Measurements from ENCODE around the gene NTN5. TPM values are rescaled to one million over a fixed set of nuclear protein-coding genes. Genes with fewer than 3 reads are reported as not detected.

NTN5 gene
- total and polyA plus RNA-seq, 12 donors = 0.11 to 2.4 (median 0.42) TPM; not detected in 3

DNA sequence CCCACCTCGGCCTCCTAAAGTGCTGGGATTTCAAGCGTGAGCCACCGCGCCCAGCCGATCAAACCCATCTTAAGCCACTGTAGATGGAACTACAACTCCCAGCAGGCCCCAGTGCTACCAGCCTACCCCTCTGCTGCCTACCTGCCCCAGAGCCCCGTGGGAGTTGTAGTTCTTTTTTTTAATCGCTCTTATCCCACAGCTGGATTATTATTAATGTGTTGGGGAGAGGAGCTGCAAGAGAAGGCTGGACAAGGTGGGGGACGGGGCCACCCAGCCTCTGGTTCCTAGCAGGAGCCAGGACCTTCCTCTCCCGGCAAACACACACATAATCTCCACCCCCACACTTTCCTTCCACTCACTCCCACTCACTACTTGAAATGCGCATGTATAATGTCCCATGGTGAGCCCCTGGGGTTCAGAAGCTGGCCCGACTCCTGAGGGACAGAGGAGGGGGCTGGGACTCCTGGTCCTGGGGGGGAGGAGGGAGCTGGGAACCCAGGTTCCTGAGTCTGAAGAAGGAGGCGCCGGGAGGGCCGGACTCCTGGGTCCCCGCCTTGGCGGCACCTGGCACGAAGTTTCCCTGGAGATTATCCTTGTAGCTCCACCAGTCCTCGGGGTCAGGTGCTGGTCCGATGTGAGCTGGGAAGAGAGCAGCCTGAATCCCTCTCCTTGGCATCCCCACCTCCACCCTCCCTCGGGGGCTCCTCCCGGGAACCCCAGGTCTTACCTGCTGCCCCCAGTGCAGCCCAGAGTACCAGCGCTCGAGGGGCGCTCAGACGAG is 27.8 kb downstream of the NTN5 start:
- WGBS, 4 donors = 2 to 4% (median 3%) methylated on average over 16 to 25 of the region's 25 CpGs
- Histone ChIP-seq H3K9me3 (replicated peaks in 1 of 3) (no peaks in the 10 kb centered on the region), H3K36me3 (replicated peaks in 1 of 2) (no peaks in the 10 kb centered on the region), H3K4me1 (replicated peaks in 1 of 2) (peaks cover 11 to 13% of the 10 kb centered on the region in 2 donors), H3K27me3 (no peaks in the 10 kb centered on the region), H3K4me3 (peak overlapping the region in 1 of 4 donors; percentile 60), H3K27ac (peak overlapping the region; percentile 75 to 93 (median 83))
- intact Hi-C loops (cut with DNase I) = loop anchor here in 1 of 2 donors (10.0 kb wide), 1 partner anchor 200 kb away; no protein-coding TSS in a partner anchor
- peak; percentile 73 to 93 (median 85) for DNase-seq
- TF ChIP-seq POLR2A (IDR thresholded peaks at IDR 0.05) = no peak
- TF ChIP-seq, protein P1, sequence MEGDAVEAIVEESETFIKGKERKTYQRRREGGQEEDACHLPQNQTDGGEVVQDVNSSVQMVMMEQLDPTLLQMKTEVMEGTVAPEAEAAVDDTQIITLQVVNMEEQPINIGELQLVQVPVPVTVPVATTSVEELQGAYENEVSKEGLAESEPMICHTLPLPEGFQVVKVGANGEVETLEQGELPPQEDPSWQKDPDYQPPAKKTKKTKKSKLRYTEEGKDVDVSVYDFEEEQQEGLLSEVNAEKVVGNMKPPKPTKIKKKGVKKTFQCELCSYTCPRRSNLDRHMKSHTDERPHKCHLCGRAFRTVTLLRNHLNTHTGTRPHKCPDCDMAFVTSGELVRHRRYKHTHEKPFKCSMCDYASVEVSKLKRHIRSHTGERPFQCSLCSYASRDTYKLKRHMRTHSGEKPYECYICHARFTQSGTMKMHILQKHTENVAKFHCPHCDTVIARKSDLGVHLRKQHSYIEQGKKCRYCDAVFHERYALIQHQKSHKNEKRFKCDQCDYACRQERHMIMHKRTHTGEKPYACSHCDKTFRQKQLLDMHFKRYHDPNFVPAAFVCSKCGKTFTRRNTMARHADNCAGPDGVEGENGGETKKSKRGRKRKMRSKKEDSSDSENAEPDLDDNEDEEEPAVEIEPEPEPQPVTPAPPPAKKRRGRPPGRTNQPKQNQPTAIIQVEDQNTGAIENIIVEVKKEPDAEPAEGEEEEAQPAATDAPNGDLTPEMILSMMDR (IDR thresholded peaks at IDR 0.05) = no peak

- Histone ChIP-seq H3K36me3 (replicated peaks in 1 of 2) (no peaks in the 10 kb centered on the region), H3K27me3 (no peaks in the 10 kb centered on the region), H3K4me3 (no peak overlapping the region), H3K27ac (no peak overlapping the region), H3K4me1 (replicated peaks in 1 of 2) (peaks cover 11 to 13% of the 10 kb centered on the region in 2 donors), H3K9me3 (replicated peaks in 1 of 3) (no peaks in the 10 kb centered on the region)
- intact Hi-C loops (cut with DNase I) = loop anchor here in 1 of 2 donors (10.0 kb wide), 1 partner anchor 200 kb away; no protein-coding TSS in a partner anchor
- no peak for DNase-seq
- WGBS, 4 donors = 68 to 86% (median 77%) methylated on average over 4 of the region's 4 CpGs
- TF ChIP-seq, protein P1 (IDR thresholded peaks at IDR 0.05) = no peak
- TF ChIP-seq POLR2A (IDR thresholded peaks at IDR 0.05) = no peak
Observed at GRCh38 chr19:48644355-48644754, 28.5 kb downstream of the NTN5 start.

GRCh38 chr19:48642862-48643261 is 30.0 kb downstream of the NTN5 start:
- no peak overlapping the region for H3K27ac ChIP-seq
- no peak overlapping the region for H3K4me3 ChIP-seq
- WGBS, 4 donors = 86 to 93% (median 90%) methylated on average over 5 of the region's 5 CpGs
- H3K36me3 ChIP-seq (replicated peaks in 1 of 2) = no peaks in the 10 kb centered on the region
- no peak for TF ChIP-seq POLR2A (IDR thresholded peaks at IDR 0.05)
- TF ChIP-seq, protein P1 (IDR thresholded peaks at IDR 0.05) = no peak
- H3K27me3 ChIP-seq = no peaks in the 10 kb centered on the region
- peaks cover 17 to 21% of the 10 kb centered on the region in 2 donors for H3K4me1 ChIP-seq (replicated peaks in 1 of 2)
- intact Hi-C loops (cut with DNase I) = loop anchor here in 1 of 2 donors (10.0 kb wide), 1 partner anchor 202 kb away; no protein-coding TSS in a partner anchor
- DNase-seq = no peak
- no peaks in the 10 kb centered on the region for H3K9me3 ChIP-seq (replicated peaks in 1 of 3)

GRCh38 chr19:48641850-48642249 is 31.0 kb downstream of the NTN5 start:
- TF ChIP-seq, protein P1 (IDR thresholded peaks at IDR 0.05) = no peak
- TF ChIP-seq POLR2A (IDR thresholded peaks at IDR 0.05) = no peak
- Histone ChIP-seq H3K27ac (no peak overlapping the region), H3K9me3 (replicated peaks in 1 of 3) (no peaks in the 10 kb centered on the region), H3K4me3 (no peak overlapping the region), H3K36me3 (replicated peaks in 1 of 2) (no peaks in the 10 kb centered on the region), H3K4me1 (replicated peaks in 1 of 2) (peaks cover 17 to 21% of the 10 kb centered on the region in 2 donors), H3K27me3 (no peaks in the 10 kb centered on the region)
- WGBS, 4 donors = 88 to 98% (median 92%) methylated on average over 2 of the region's 2 CpGs
- DNase-seq = no peak
- intact Hi-C loops (cut with DNase I) = loop anchor here in 1 of 2 donors (10.0 kb wide), 1 partner anchor 203 kb away; no protein-coding TSS in a partner anchor
